K562 (cell line): ENCODE data around the gene MDH2. TPM values are rescaled to one million over a fixed set of nuclear protein-coding genes. Genes with fewer than 3 reads are reported as not detected.

Experiments used
- ATAC-seq: fragments of 200-7000 bp; cut with Tn5 transposase; 3 replicates; pipeline ENCODE4 v1.9.1; 2020; ENCODE audit warnings: moderate library complexity
- BruUV-seq: library from RNA; stranded (reverse); fragments of 400-500 nt; replicated peaks from 2 replicates; lab custom pipeline; 2021; lab: Mats Ljungman, UMichigan
- CTCF ChIA-PET: fragments of 300-600 bp; formaldehyde crosslinking; extraction: SDS; loops from one replicate; lab custom pipeline; 2021; ENCODE audit warnings: low intra/inter-chr PET ratio; lab: Yijun Ruan, JAX
- POLR2A ChIA-PET: fragments of 300-600, 350-650 bp; sonication (Branson Sonifier 250); formaldehyde crosslinking; extraction: SDS; loops from one replicate; lab custom pipeline; 2021; ENCODE audit warnings: antibody characterized with exemption, inconsistent platforms; lab: Yijun Ruan, JAX
- DNase-seq, 4 experiments: peaks; one replicate each; pipeline versions ENCODE4 v3.0.0 to v3.0.0-alpha.2; 2011 to 2018; ENCODE audit warnings: low spot score in 3 of 4, mixed read lengths in 3 of 4; ENCODE audit errors: extremely low read depth in 1 of 4
- FAIRE-seq: peaks from 2 replicates; lab custom pipeline; 2011; peaks lifted over from hg19 to GRCh38; lab: Jason Lieb, UNC
- H2AFZ ChIP-seq: 2 replicates; pipeline ENCODE4 v1.6.0; 2011; ENCODE audit warnings: low read depth, low read length, control low read depth, inconsistent platforms
- H3K27ac ChIP-seq: fragments of 200-600 bp; 3 replicates; pipeline ENCODE4 v1.8.0; 2011; ENCODE audit warnings: low read depth, mild to moderate bottlenecking, control low read depth, inconsistent platforms, low read length, moderate library complexity, mixed read lengths; ENCODE audit errors: extremely low read depth
- H3K27me3 ChIP-seq, 2 experiments: fragments of 300-600 bp in 1 of 2; 2 replicates in 1 of 2; 3 replicates in 1 of 2; pipeline versions ENCODE4 v1.6.0 to v1.8.0; 2011; ENCODE audit warnings: inconsistent platforms in 2 of 2, low read length in 2 of 2, mild to moderate bottlenecking in 1 of 2, mixed read lengths in 1 of 2, moderate library complexity in 1 of 2; ENCODE audit not compliant: control insufficient read depth in 2 of 2, insufficient read depth in 2 of 2
- H3K36me3 ChIP-seq: fragments of 300-600 bp; 3 replicates; pipeline ENCODE4 v1.8.0; 2011; ENCODE audit warnings: mild to moderate bottlenecking, low read length, inconsistent platforms; ENCODE audit not compliant: control insufficient read depth, insufficient read depth
- H3K4me1 ChIP-seq, 2 experiments: fragments of 200-600 bp in 1 of 2; replicated peaks in 1 of 2; 2 replicates in 1 of 2; 3 replicates in 1 of 2; pipeline versions ENCODE4 v1.5.1 to v1.8.0; 2011; ENCODE audit warnings: inconsistent platforms in 2 of 2, low read length in 2 of 2, mild to moderate bottlenecking in 1 of 2, mixed read lengths in 1 of 2, moderate library complexity in 1 of 2; ENCODE audit not compliant: control insufficient read depth in 2 of 2, insufficient read depth in 2 of 2
- H3K4me2 ChIP-seq: 2 replicates; pipeline ENCODE4 v1.6.1; 2011; ENCODE audit warnings: low read length, control low read depth, inconsistent platforms, mixed read lengths; ENCODE audit not compliant: insufficient read depth
- H3K4me3 ChIP-seq: fragments of 200-600 bp; sonication (generic), shearing (Covaris generic); 2 replicates; pipeline ENCODE4 v1.5.1; 2016; ENCODE audit warnings: control low read depth, inconsistent platforms
- H3K79me2 ChIP-seq: fragments of 200-600 bp; 3 replicates; pipeline ENCODE4 v1.8.0; 2011; ENCODE audit warnings: low read length, inconsistent platforms; ENCODE audit not compliant: control insufficient read depth, insufficient read depth
- H3K9ac ChIP-seq, 2 experiments: 2 replicates each; pipeline versions ENCODE4 v1.6.0 to v1.6.1; 2011; ENCODE audit warnings: low read depth in 2 of 2, low read length in 2 of 2, control low read depth in 1 of 2, inconsistent platforms in 1 of 2, mild to moderate bottlenecking in 1 of 2, mixed read lengths in 1 of 2; ENCODE audit not compliant: insufficient read depth in 1 of 2
- H3K9me1 ChIP-seq: one replicate; pipeline ENCODE4 v1.6.0; 2011; ENCODE audit warnings: inconsistent platforms, mild to moderate bottlenecking, low read length, moderate library complexity; ENCODE audit not compliant: control insufficient read depth, insufficient read depth
- H3K9me3 ChIP-seq: replicated peaks from 2 replicates; pipeline ENCODE4 v1.5.1; 2011; ENCODE audit warnings: low read depth, low read length, inconsistent platforms; ENCODE audit not compliant: control insufficient read depth, insufficient read depth
- H4K20me1 ChIP-seq: replicated peaks from 2 replicates; pipeline ENCODE4 v1.6.1; 2011; ENCODE audit warnings: low read length, inconsistent platforms, mixed read lengths; ENCODE audit not compliant: control insufficient read depth, insufficient read depth
- ATF7 ChIP-seq: fragments of 450-650 bp; IDR thresholded peaks from 2 replicates; pipeline ENCODE4 v1.7.1; 2014; ENCODE audit warnings: mild to moderate bottlenecking, moderate library complexity
- JUN ChIP-seq, 2 experiments: sonication (generic) in 1 of 2; formaldehyde crosslinking in 1 of 2; IDR thresholded peaks; 2 replicates each; pipeline versions ENCODE4 v1.6.1 to v1.8.0; 2012 to 2022; ENCODE audit warnings: borderline replicate concordance in 2 of 2, mild to moderate bottlenecking in 2 of 2, improper control_type of control experiment in 1 of 2, low read depth in 1 of 2, low read length in 1 of 2, missing genetic modification reagents in 1 of 2
- JUND ChIP-seq, 2 experiments: IDR thresholded peaks; 2 replicates in 1 of 2; 3 replicates in 1 of 2; pipeline ENCODE4 v1.6.1; 2011; ENCODE audit warnings: borderline replicate concordance in 2 of 2, low read depth in 2 of 2, low read length in 2 of 2, improper control_type of control experiment in 1 of 2, missing biosample characterization in 1 of 2, missing genetic modification characterization in 1 of 2, missing genetic modification reagents in 1 of 2
- LCOR ChIP-seq: sonication (generic); formaldehyde crosslinking; IDR thresholded peaks from 2 replicates; pipeline ENCODE4 v1.8.0; 2022; ENCODE audit warnings: mild to moderate bottlenecking, missing genetic modification reagents
- MECOM ChIP-seq: fragments of 250-450 bp; sonication (Bioruptor Pico); IDR thresholded peaks from 2 replicates; pipeline ENCODE4 v1.8.0; 2022; ENCODE audit warnings: inconsistent platforms
- NFIC ChIP-seq: fragments of 450-650 bp; IDR thresholded peaks from 2 replicates; pipeline ENCODE4 v1.6.1; 2017; ENCODE audit warnings: mild to moderate bottlenecking, inconsistent platforms
- PPARD ChIP-seq: fragments of 250-450 bp; sonication (Bioruptor Pico); IDR thresholded peaks from 2 replicates; pipeline ENCODE4 v1.8.0; 2022; ENCODE audit warnings: inconsistent platforms, mild to moderate bottlenecking, moderate library complexity
- SMARCA4 ChIP-seq: fragments of 450-650 bp; IDR thresholded peaks from 2 replicates; pipeline ENCODE4 v1.6.1; 2016
- SMARCE1 ChIP-seq: fragments of 450-650 bp; IDR thresholded peaks from 2 replicates; pipeline ENCODE4 v1.7.1; 2016; ENCODE audit warnings: mild to moderate bottlenecking
- SNRNP70 ChIP-seq: fragments of 200-400 bp; formaldehyde crosslinking; optimal IDR thresholded peaks from 2 replicates; pipeline ENCODE3; 2017; ENCODE audit warnings: low read depth, low read length
- SOX6 ChIP-seq: fragments of 450-650 bp; IDR thresholded peaks from 2 replicates; pipeline ENCODE4 v1.6.1; 2014; ENCODE audit warnings: mild to moderate bottlenecking
- TRIM25 ChIP-seq: fragments of 450-650 bp; IDR thresholded peaks from 2 replicates; pipeline ENCODE4 v1.7.0; 2016; ENCODE audit warnings: borderline replicate concordance
- ZNF197 ChIP-seq: fragments of 200-800 bp; sonication (Bioruptor generic); IDR thresholded peaks from 2 replicates; pipeline ENCODE4 v1.6.1; 2016; ENCODE audit warnings: low read depth, missing genetic modification characterization, missing compliant biosample characterization
- ZNF316 ChIP-seq: fragments of 450-650 bp; IDR thresholded peaks from 2 replicates; pipeline ENCODE4 v1.6.1; 2016
- ZNF589 ChIP-seq: fragments of 200-800 bp; sonication (Bioruptor generic); IDR thresholded peaks from 2 replicates; pipeline ENCODE4 v1.6.1; 2016; ENCODE audit warnings: low read depth, missing genetic modification characterization, missing compliant biosample characterization
- WGBS: fragments of 100-300 bp; shearing (Covaris generic); methylation state at CpG from one replicate; pipeline ENCODE4 v1.1.6; 2016; ENCODE audit warnings: low coverage, mixed read lengths; ENCODE audit not compliant: insufficient coverage; ENCODE audit errors: missing lambda C conversion rate; 5-methylcytosine and 5-hydroxymethylcytosine counted together
- in situ Hi-C: fragments of 300-500 bp; cut with MboI; formaldehyde crosslinking; loops from 4 replicates; pipeline ENCODE4 v1.15.0; 2018; ENCODE audit warnings: inconsistent platforms, mixed read lengths
- intact Hi-C: fragments of 100-400 bp; cut with micrococcal nuclease; formaldehyde crosslinking; loops from 2 replicates; pipeline ENCODE4 v1.14.2; 2022
- polyA plus RNA-seq, 8 experiments: library from polyadenylated mRNA; depleted of rRNA in 4 of 8; stranded (reverse) in 5 of 8; unstranded in 3 of 8; fragments of >200 nt; fragmentation: Nextera tagmentation in 2 of 8; fragmentation: Illumina TruSeq in 1 of 8; extraction: Ambion mirVana in 2 of 8; extraction: Trizol in 1 of 8; gene quantifications; 2 replicates each; pipeline versions ENCODE4 v1.2.1 to v1.2.3, GENCODE V29; 2011 to 2014; ENCODE audit warnings: inconsistent platforms in 1 of 8, missing spikeins in 1 of 8
- total RNA-seq, 7 experiments: library from RNA; depleted of rRNA in 6 of 7; stranded (reverse); fragments of >200 nt in 6 of 7; fragmentation: Illumina TruSeq in 2 of 7; extraction: Trizol in 2 of 7; gene quantifications; 2 replicates each; pipeline versions ENCODE4 v1.2.1 to v1.2.3, GENCODE V29; 2011 to 2021; ENCODE audit warnings: low replicate concordance in 1 of 7
- TF ChIP-seq, protein P1 (sequence below): sonication (generic); formaldehyde crosslinking; IDR thresholded peaks from 2 replicates; pipeline ENCODE4 v1.8.0; 2022; ENCODE audit warnings: mild to moderate bottlenecking, missing genetic modification reagents

MDH2 gene
- total and polyA plus RNA-seq, 9 of the 15 experiments (the other 6 are each of a cell fraction or from before 2014, with no cell fraction given): 106 to 701 (median 242) TPM

DNA sequence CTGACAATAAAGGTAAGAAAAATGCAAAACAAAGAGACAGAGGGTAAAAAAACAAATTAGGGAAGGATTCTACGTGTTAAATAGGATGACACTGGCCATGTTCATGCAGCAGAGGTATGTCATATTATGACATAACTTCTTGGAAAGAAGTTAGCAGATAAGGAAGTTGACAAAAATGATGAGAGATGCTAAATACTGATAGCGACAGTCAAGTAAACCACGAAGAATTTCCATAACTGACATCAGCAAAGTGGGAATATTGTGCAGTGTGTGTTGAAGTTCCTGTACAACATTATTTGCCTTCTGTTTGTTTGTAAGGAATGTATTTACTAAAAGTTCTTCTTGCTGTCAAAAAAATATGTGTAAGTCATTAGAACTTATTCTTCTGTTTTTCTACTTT, 29.5 kb downstream of the MDH2 start:
- CTCF ChIA-PET: no interaction called here
- 2% methylated on average over 3 of the region's 3 CpGs for WGBS
- no TSS peak for BruUV-seq
- Histone ChIP-seq H3K9me1 (no peaks in the 10 kb centered on the region), H3K4me2 (no peak overlapping the region), H3K27ac (no peak overlapping the region), H3K9ac (no peak overlapping the region), H3K36me3 (no peaks in the 10 kb centered on the region), H3K27me3 (peaks cover 2 to 5% of the 10 kb centered on the region in 2 experiments; a peak in 2 of 5 replicates), H3K9me3 (no peaks in the 10 kb centered on the region; the same call in 1 of the 2 replicates), H3K4me1 (peaks cover 8 to 24% of the 10 kb centered on the region in 2 experiments), H4K20me1 (no peaks in the 10 kb centered on the region), H2AFZ (no peak overlapping the region), H3K4me3 (no peak overlapping the region), H3K79me2 (no peaks in the 10 kb centered on the region)
- no peak for ATAC-seq
- intact Hi-C loops (no loop called here), in situ Hi-C loops (no loop called here)
- POLR2A ChIA-PET: no interaction called here
- no peak for DNase-seq
- FAIRE-seq: peak; percentile 37
- peak; percentile 65; the same call in 1 of the 2 replicates for TF ChIP-seq ZNF316
- peak; percentile 79; the same call in 1 of the 2 replicates for TF ChIP-seq ZNF589 (CRISPR knock-in tag)
- TF ChIP-seq MECOM (CRISPR knock-in tag): peak; percentile 51; the same call in 1 of the 2 replicates
- no peak for TF ChIP-seq NFIC
- TF ChIP-seq PPARD: no peak
- peak; percentile 69; the same call in 1 of the 2 replicates for TF ChIP-seq SMARCA4
- TF ChIP-seq TRIM25: no peak
- TF ChIP-seq ZNF197 (CRISPR knock-in tag): 0 out of 2 replicates have a peak, but pooled peaks have one; percentile 48
- peak; percentile 85; the same call in 1 of the 2 replicates for TF ChIP-seq SOX6
- TF ChIP-seq JUND (IDR thresholded peaks at IDR 0.05; ENCODE audit: borderline replicate concordance, low read depth, low read length): peak; percentile 75; the same call in 1 of the 2 replicates
- TF ChIP-seq JUND (tag; IDR thresholded peaks at IDR 0.05; ENCODE audit: borderline replicate concordance, low read depth, low read length): peak; percentile 82; the same call in 1 of the 3 replicates
- TF ChIP-seq SMARCE1: peak; percentile 87; the same call in 1 of the 2 replicates
- no peak for TF ChIP-seq SNRNP70
- peak; percentile 94 for TF ChIP-seq ATF7
- TF ChIP-seq, protein P1, sequence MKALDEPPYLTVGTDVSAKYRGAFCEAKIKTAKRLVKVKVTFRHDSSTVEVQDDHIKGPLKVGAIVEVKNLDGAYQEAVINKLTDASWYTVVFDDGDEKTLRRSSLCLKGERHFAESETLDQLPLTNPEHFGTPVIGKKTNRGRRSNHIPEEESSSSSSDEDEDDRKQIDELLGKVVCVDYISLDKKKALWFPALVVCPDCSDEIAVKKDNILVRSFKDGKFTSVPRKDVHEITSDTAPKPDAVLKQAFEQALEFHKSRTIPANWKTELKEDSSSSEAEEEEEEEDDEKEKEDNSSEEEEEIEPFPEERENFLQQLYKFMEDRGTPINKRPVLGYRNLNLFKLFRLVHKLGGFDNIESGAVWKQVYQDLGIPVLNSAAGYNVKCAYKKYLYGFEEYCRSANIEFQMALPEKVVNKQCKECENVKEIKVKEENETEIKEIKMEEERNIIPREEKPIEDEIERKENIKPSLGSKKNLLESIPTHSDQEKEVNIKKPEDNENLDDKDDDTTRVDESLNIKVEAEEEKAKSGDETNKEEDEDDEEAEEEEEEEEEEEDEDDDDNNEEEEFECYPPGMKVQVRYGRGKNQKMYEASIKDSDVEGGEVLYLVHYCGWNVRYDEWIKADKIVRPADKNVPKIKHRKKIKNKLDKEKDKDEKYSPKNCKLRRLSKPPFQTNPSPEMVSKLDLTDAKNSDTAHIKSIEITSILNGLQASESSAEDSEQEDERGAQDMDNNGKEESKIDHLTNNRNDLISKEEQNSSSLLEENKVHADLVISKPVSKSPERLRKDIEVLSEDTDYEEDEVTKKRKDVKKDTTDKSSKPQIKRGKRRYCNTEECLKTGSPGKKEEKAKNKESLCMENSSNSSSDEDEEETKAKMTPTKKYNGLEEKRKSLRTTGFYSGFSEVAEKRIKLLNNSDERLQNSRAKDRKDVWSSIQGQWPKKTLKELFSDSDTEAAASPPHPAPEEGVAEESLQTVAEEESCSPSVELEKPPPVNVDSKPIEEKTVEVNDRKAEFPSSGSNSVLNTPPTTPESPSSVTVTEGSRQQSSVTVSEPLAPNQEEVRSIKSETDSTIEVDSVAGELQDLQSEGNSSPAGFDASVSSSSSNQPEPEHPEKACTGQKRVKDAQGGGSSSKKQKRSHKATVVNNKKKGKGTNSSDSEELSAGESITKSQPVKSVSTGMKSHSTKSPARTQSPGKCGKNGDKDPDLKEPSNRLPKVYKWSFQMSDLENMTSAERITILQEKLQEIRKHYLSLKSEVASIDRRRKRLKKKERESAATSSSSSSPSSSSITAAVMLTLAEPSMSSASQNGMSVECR (CRISPR knock-in tag): no peak
- peak; percentile 79; the same call in 1 of the 2 replicates for TF ChIP-seq JUN (IDR thresholded peaks at IDR 0.05; ENCODE audit: borderline replicate concordance, low read depth, low read length)
- no peak for TF ChIP-seq JUN (CRISPR knock-in tag; IDR thresholded peaks at IDR 0.05; ENCODE audit: borderline replicate concordance)
- 0 out of 2 replicates have a peak, but pooled peaks have one; percentile 56 for TF ChIP-seq LCOR (CRISPR knock-in tag)
